ENCODE measurements around the gene ZNF48. TPM values are rescaled to one million over a fixed set of nuclear protein-coding genes. Genes with fewer than 3 reads are reported as not detected.

ZNF48 gene
- total RNA-seq, 2 donors from 2014 or later, result 10.9 to 11.1 TPM

DNA sequence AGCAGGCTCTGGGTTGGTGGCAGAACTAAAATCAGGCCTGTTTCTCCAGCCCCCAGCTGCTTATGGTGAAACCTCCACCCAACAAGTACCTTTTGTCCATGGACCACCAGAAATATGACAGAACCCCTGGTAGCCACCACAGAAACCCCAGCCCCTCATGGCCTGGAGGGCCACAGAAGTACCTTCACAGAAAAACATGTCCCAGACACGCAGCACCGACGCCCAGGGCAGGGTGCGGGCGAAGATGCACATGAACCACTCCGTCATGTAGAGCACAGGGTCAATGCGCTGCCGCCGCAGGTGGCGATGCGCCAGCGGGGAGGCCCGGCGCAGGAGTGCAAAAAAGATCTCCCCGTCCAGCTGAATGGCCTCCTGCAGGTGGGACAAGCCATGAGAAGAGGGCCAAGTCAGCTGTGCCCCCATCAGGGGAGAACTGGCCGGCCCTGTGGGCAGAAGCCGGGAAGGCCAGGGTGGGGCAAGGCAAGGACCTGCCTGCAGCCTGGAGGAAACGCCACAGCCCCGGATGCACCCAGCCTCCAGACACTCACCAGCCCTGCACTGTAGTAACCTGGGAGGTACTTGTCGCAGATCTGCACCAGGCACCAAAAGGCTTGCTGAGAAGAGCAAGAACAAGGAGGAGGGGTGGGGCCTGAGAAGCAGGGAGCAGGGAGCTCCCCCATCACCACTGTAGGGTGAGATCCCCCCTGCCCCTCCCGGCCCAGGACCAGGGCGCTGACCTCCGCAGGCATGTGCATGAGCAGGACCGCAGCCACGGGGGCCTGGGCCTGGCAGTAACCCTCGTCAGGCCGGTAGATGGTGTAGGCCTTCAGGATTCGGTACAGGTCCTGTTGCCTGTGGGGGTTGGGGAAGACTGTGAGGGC, 36.0 kb upstream of the ZNF48 start:
- no peak overlapping the region for H3K4me3 ChIP-seq
- no peaks in the 10 kb centered on the region for H3K9me3 ChIP-seq
- H3K27me3 ChIP-seq (replicated peaks; ENCODE audit: insufficient read depth), result no peaks in the 10 kb centered on the region
- ATAC-seq (ENCODE audit: insufficient number of reproducible peaks, low FRiP score, low read depth), result no peak
- H3K36me3 ChIP-seq, result peaks cover 33% of the 10 kb centered on the region
- H3K4me1 ChIP-seq (ENCODE audit: control insufficient read depth in 1 of 2, low read depth in 2 of 2), result peaks cover 13 to 18% of the 10 kb centered on the region in 2 donors
- TF ChIP-seq, protein P1, sequence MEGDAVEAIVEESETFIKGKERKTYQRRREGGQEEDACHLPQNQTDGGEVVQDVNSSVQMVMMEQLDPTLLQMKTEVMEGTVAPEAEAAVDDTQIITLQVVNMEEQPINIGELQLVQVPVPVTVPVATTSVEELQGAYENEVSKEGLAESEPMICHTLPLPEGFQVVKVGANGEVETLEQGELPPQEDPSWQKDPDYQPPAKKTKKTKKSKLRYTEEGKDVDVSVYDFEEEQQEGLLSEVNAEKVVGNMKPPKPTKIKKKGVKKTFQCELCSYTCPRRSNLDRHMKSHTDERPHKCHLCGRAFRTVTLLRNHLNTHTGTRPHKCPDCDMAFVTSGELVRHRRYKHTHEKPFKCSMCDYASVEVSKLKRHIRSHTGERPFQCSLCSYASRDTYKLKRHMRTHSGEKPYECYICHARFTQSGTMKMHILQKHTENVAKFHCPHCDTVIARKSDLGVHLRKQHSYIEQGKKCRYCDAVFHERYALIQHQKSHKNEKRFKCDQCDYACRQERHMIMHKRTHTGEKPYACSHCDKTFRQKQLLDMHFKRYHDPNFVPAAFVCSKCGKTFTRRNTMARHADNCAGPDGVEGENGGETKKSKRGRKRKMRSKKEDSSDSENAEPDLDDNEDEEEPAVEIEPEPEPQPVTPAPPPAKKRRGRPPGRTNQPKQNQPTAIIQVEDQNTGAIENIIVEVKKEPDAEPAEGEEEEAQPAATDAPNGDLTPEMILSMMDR (IDR thresholded peaks at IDR 0.05), result no peak
- DNase-seq (ENCODE audit: low spot score), result no peak
- no peak overlapping the region for H3K27ac ChIP-seq

DNA sequence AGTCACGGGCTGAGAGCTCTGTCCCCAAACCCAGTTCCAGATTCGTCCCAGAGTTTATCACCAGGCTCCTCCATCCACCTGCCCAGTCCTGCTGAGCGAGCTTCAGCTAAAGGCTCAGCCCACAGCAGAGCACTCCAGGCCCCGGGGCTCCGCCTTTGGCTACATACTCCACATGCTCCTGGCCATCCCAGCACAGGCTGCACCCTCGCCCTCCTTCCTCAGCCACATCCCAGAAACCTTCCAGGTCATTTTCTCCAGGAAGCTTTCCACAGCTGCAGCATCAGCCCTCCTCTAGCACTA, 35.4 kb upstream of the ZNF48 start:
- Histone ChIP-seq H3K27ac (no peak overlapping the region), H3K9me3 (no peaks in the 10 kb centered on the region), H3K4me3 (no peak overlapping the region), H3K27me3 (replicated peaks; ENCODE audit: insufficient read depth) (no peaks in the 10 kb centered on the region), H3K36me3 (peaks cover 33% of the 10 kb centered on the region), H3K4me1 (ENCODE audit: control insufficient read depth in 1 of 2, low read depth in 2 of 2) (peaks cover 10 to 14% of the 10 kb centered on the region in 2 donors)
- ATAC-seq (ENCODE audit: insufficient number of reproducible peaks, low FRiP score, low read depth) (no peak), DNase-seq (ENCODE audit: low spot score) (no peak)
- TF ChIP-seq, protein P1 (IDR thresholded peaks at IDR 0.05), result no peak

DNA sequence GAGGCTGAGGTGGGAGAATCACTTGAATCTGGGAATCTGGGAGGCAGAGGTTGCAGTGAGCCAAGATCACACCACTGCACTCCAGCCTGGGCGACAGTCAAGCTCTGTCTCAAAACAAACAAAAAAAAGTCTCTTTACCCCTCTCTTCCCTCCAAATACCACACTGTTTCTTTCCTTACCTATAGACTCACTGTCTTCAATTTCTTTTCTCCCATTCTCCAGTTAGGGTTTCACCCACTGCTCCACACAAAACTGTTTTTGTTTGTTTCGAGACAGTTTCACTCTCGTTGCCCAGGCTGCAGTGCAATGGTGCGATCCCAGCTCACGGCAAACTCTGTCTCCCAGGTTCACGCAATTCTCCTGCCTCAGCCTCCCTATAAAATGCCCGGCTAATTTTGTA, 34.0 kb upstream of the ZNF48 start:
- peaks cover 38% of the 10 kb centered on the region for H3K36me3 ChIP-seq
- DNase-seq (ENCODE audit: low spot score), result no peak
- TF ChIP-seq, protein P1 (IDR thresholded peaks at IDR 0.05), result no peak

DNA sequence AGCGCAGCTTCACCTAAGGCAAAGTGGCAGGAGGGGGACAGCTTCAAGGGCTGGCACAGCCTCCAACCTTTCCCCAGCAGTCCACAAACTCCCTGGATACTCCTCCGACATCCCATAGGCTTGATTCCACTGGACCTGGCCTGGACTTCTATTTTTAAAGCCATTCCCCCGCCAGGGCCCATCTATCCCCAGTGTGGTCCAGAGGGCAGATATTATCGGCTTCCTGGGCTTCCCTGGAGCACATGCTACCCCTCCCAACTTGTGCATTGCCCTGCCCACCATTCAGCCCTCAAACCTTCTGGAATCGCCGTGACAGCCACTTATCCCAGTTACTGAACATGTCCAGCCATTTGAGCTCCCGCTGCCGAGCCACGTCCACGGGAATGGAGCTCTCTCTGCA, 30.0 kb upstream of the ZNF48 start:
- Histone ChIP-seq H3K27ac (no peak overlapping the region), H3K4me3 (no peak overlapping the region), H3K27me3 (replicated peaks; ENCODE audit: insufficient read depth) (no peaks in the 10 kb centered on the region), H3K4me1 (ENCODE audit: control insufficient read depth in 1 of 2, low read depth in 2 of 2) (peaks cover 20 to 24% of the 10 kb centered on the region in 2 donors), H3K9me3 (no peaks in the 10 kb centered on the region), H3K36me3 (peaks cover 18% of the 10 kb centered on the region)
- DNase-seq (ENCODE audit: low spot score) (no peak), ATAC-seq (ENCODE audit: insufficient number of reproducible peaks, low FRiP score, low read depth) (no peak)
- TF ChIP-seq, protein P1 (IDR thresholded peaks at IDR 0.05), result no peak

More for the DNA sequence above, 34.0 kb upstream of the ZNF48 start:
- Histone ChIP-seq H3K4me3 (no peak overlapping the region), H3K27ac (no peak overlapping the region), H3K4me1 (ENCODE audit: control insufficient read depth in 1 of 2, low read depth in 2 of 2) (peaks cover 6 to 7% of the 10 kb centered on the region in 2 donors), H3K27me3 (replicated peaks; ENCODE audit: insufficient read depth) (no peaks in the 10 kb centered on the region), H3K9me3 (no peaks in the 10 kb centered on the region)
- no peak for ATAC-seq (ENCODE audit: insufficient number of reproducible peaks, low FRiP score, low read depth)

DNA sequence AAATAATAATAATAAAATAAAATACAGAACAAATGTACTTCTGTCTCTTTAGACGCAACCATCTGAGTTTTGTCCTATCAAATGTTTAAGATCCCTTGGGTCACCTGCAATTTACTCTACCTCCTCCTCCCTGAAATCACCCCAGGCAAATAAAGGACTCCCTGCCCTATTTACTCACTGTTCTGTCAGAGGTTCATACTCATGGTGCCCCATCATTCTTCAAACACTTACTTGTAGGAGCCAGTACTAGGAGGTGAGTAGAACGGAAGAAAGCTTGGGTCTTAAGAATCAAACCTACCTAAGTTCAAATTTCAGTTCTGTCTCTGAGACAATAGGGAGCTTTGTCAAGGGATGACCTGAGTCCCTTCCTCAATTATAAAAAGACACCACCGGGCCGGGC, 28.7 kb upstream of the ZNF48 start:
- H3K9me3 ChIP-seq, result no peaks in the 10 kb centered on the region
- H3K27ac ChIP-seq, result no peak overlapping the region
- no peak for DNase-seq (ENCODE audit: low spot score)
- no peaks in the 10 kb centered on the region for H3K27me3 ChIP-seq (replicated peaks; ENCODE audit: insufficient read depth)
- peaks cover 23 to 24% of the 10 kb centered on the region in 2 donors for H3K4me1 ChIP-seq (ENCODE audit: control insufficient read depth in 1 of 2, low read depth in 2 of 2)
- no peak for ATAC-seq (ENCODE audit: insufficient number of reproducible peaks, low FRiP score, low read depth)
- H3K36me3 ChIP-seq, result peaks cover 16% of the 10 kb centered on the region
- TF ChIP-seq, protein P1 (IDR thresholded peaks at IDR 0.05), result no peak
- no peak overlapping the region for H3K4me3 ChIP-seq
